GM12878 (cell line): ENCODE measurements around the gene RERE. TPM values are rescaled to one million over a fixed set of nuclear protein-coding genes. Genes with fewer than 3 reads are reported as not detected.

ENCODE experiments used
- BHLHE40 ChIP-seq, 2 experiments: fragments of 450-650 bp in 1 of 2; IDR thresholded peaks; 2 replicates each; pipeline ENCODE4 v1.6.1; 2011 to 2017; ENCODE audit warnings: low read depth in 2 of 2, borderline replicate concordance in 1 of 2, improper control_type of control experiment in 1 of 2, low read length in 1 of 2, mild to moderate bottlenecking in 1 of 2
- CBX3 ChIP-seq: fragments of 200-600 bp; sonication (generic); IDR thresholded peaks from 2 replicates; pipeline ENCODE4 v1.6.1; 2016; ENCODE audit warnings: low read depth, borderline replicate concordance
- CEBPB ChIP-seq, 2 experiments: fragments of 150-350 bp in 1 of 2; IDR thresholded peaks; 2 replicates each; pipeline ENCODE4 v1.6.1; 2012 to 2014; ENCODE audit warnings: low read depth in 2 of 2, low read length in 2 of 2, borderline replicate concordance in 1 of 2, inconsistent platforms in 1 of 2
- DPF2 ChIP-seq: fragments of 450-650 bp; IDR thresholded peaks from 2 replicates; pipeline ENCODE4 v1.6.1; 2017; ENCODE audit warnings: mild to moderate bottlenecking
- EED ChIP-seq: sonication (generic); IDR thresholded peaks from 2 replicates; pipeline ENCODE4 v1.6.1; 2016; ENCODE audit warnings: antibody characterized with exemption, low read depth
- ELK1 ChIP-seq: IDR thresholded peaks from 2 replicates; pipeline ENCODE4 v1.6.1; 2012; ENCODE audit warnings: low read depth, low read length, improper control_type of control experiment
- ETV6 ChIP-seq, 2 experiments: fragments of 450-650 bp in 1 of 2; IDR thresholded peaks in 1 of 2; conservative IDR thresholded peaks in 1 of 2; 2 replicates each; pipeline ENCODE4 v1.6.1; 2014; ENCODE audit warnings: antibody characterized with exemption in 1 of 2, borderline replicate concordance in 1 of 2, low read depth in 1 of 2, mild to moderate bottlenecking in 1 of 2, moderate library complexity in 1 of 2
- FOS ChIP-seq: IDR thresholded peaks from 3 replicates; pipeline ENCODE4 v1.6.1; 2011; ENCODE audit warnings: borderline replicate concordance; ENCODE audit not compliant: insufficient read length; ENCODE audit errors: extremely low read depth
- HSF1 ChIP-seq: fragments of 150-350 bp; IDR thresholded peaks from 2 replicates; pipeline ENCODE4 v1.6.1; 2014; ENCODE audit warnings: mild to moderate bottlenecking, low read depth, low read length
- IRF4 ChIP-seq: IDR thresholded peaks from 2 replicates; pipeline ENCODE4 v1.6.1; 2011; ENCODE audit warnings: low read depth, low read length
- IRF5 ChIP-seq: fragments of 450-650 bp; IDR thresholded peaks from 2 replicates; pipeline ENCODE4 v1.6.1; 2017; ENCODE audit warnings: borderline replicate concordance
- MEF2B ChIP-seq: fragments of 450-650 bp; IDR thresholded peaks from 2 replicates; pipeline ENCODE4 v1.6.1; 2018; ENCODE audit warnings: mild to moderate bottlenecking, moderate library complexity; ENCODE audit not compliant: partially characterized antibody, poor library complexity, severe bottlenecking
- NFYB ChIP-seq: IDR thresholded peaks from 2 replicates; pipeline ENCODE4 v1.6.1; 2011; ENCODE audit warnings: low read depth, mild to moderate bottlenecking, low read length, improper control_type of control experiment, moderate library complexity; ENCODE audit not compliant: insufficient read depth
- NR2C2 ChIP-seq: IDR thresholded peaks from 2 replicates; pipeline ENCODE4 v1.6.1; 2011; ENCODE audit warnings: borderline replicate concordance, low read depth; ENCODE audit not compliant: control insufficient read depth, insufficient read length
- PAX5 ChIP-seq: IDR thresholded peaks from 2 replicates; pipeline ENCODE4 v1.6.1; 2011; ENCODE audit warnings: low read depth, low read length, borderline replicate concordance
- PBX3 ChIP-seq: IDR thresholded peaks from 2 replicates; pipeline ENCODE4 v1.6.1; 2011; ENCODE audit warnings: mild to moderate bottlenecking, low read depth, low read length, moderate library complexity; ENCODE audit not compliant: insufficient replicate concordance
- POLR2AphosphoS5 ChIP-seq: IDR thresholded peaks from 2 replicates; pipeline ENCODE4 v1.6.1; 2011; ENCODE audit warnings: mild to moderate bottlenecking, low read length, inconsistent platforms
- RB1 ChIP-seq: fragments of 450-650 bp; formaldehyde crosslinking; IDR thresholded peaks from 2 replicates; pipeline ENCODE4 v1.6.1; 2017; ENCODE audit warnings: mild to moderate bottlenecking, borderline replicate concordance
- SIX5 ChIP-seq: IDR thresholded peaks from 2 replicates; pipeline ENCODE4 v1.6.1; 2011; ENCODE audit warnings: mild to moderate bottlenecking, low read depth, low read length, moderate library complexity; ENCODE audit not compliant: severe bottlenecking
- SMC3 ChIP-seq: IDR thresholded peaks from 2 replicates; pipeline ENCODE4 v1.6.1; 2011; ENCODE audit warnings: low read length, improper control_type of control experiment, borderline replicate concordance
- SPI1 ChIP-seq: IDR thresholded peaks from 2 replicates; pipeline ENCODE4 v1.6.1; 2011; ENCODE audit warnings: low read depth, mild to moderate bottlenecking, low read length, moderate library complexity, borderline replicate concordance; ENCODE audit not compliant: insufficient read depth
- USF2 ChIP-seq: IDR thresholded peaks from 2 replicates; pipeline ENCODE4 v1.6.1; 2011; ENCODE audit warnings: low read depth, low read length, improper control_type of control experiment, borderline replicate concordance
- WRNIP1 ChIP-seq: IDR thresholded peaks from 2 replicates; pipeline ENCODE4 v1.6.1; 2011; ENCODE audit warnings: low read depth, low read length, improper control_type of control experiment, borderline replicate concordance
- ZNF207 ChIP-seq: fragments of 450-650 bp; IDR thresholded peaks from 2 replicates; pipeline ENCODE4 v1.6.1; 2014; ENCODE audit warnings: antibody characterized with exemption, mild to moderate bottlenecking, borderline replicate concordance
- ZNF384 ChIP-seq: IDR thresholded peaks from 2 replicates; pipeline ENCODE4 v1.6.1; 2012; ENCODE audit warnings: low read depth, mild to moderate bottlenecking, low read length, improper control_type of control experiment, borderline replicate concordance
- polyA plus RNA-seq, 11 experiments: library from polyadenylated mRNA; depleted of rRNA in 4 of 11; unstranded in 6 of 11; stranded (reverse) in 5 of 11; fragments of >200 nt; fragmentation: Nextera tagmentation in 4 of 11; fragmentation: Illumina TruSeq in 1 of 11; extraction: Ambion mirVana in 4 of 11; extraction: Trizol in 1 of 11; gene quantifications; 1 replicate in 1 of 11; 2 replicates in 10 of 11; pipeline versions ENCODE4 v1.2.1 to v1.2.3, GENCODE V29; 2011 to 2016; ENCODE audit warnings: inconsistent platforms in 2 of 11, missing spikeins in 2 of 11, low read depth in 1 of 11
- total RNA-seq, 4 experiments: library from RNA; depleted of rRNA in 3 of 4; stranded (reverse); fragments of >200 nt in 3 of 4; fragmentation: Illumina TruSeq in 1 of 4; extraction: Trizol in 1 of 4; gene quantifications; 2 replicates each; pipeline versions ENCODE4 v1.2.1 to v1.2.3, GENCODE V29; 2013 to 2021

The RERE gene
- total and polyA plus RNA-seq, 10 of the 15 experiments (the other 5 are each of a cell fraction or from before 2014, with no cell fraction given), result 5.2 to 60.5 (median 20.2) TPM

GRCh38 chr1:8763888-8764287 lies 53.6 kb downstream of the RERE start (continued):
- TF ChIP-seq POLR2AphosphoS5, result no peak
- TF ChIP-seq DPF2, result no peak
- no peak for TF ChIP-seq NR2C2
- no peak for TF ChIP-seq SIX5
- no peak for TF ChIP-seq PBX3
- TF ChIP-seq MEF2B, result peak; percentile 35
- TF ChIP-seq CBX3, result no peak
- TF ChIP-seq IRF5, result no peak
- TF ChIP-seq ZNF207, result no peak
- TF ChIP-seq ETV6 (conservative IDR thresholded peaks at IDR 0.05 in 1 of 2, IDR thresholded peaks at IDR 0.05 in 1 of 2; ENCODE audit: borderline replicate concordance in 1 of 2, low read depth in 1 of 2), result no peak
- TF ChIP-seq ZNF384, result peak; percentile 70
- no peak for TF ChIP-seq CEBPB (IDR thresholded peaks at IDR 0.05; ENCODE audit: borderline replicate concordance in 1 of 2, low read depth in 2 of 2, low read length in 2 of 2)
- TF ChIP-seq HSF1, result no peak
- no peak for TF ChIP-seq PAX5
- peak; percentile 59; the same call in 1 of the 2 replicates for TF ChIP-seq SPI1
- no peak for TF ChIP-seq FOS
- TF ChIP-seq IRF4, result no peak
- no peak for TF ChIP-seq NFYB
- peak; percentile 44; the same call in 1 of the 2 replicates for TF ChIP-seq EED
- no peak for TF ChIP-seq SMC3
- no peak for TF ChIP-seq ELK1
- TF ChIP-seq RB1, result no peak
- no peak for TF ChIP-seq USF2
- TF ChIP-seq WRNIP1, result no peak
- TF ChIP-seq BHLHE40 (IDR thresholded peaks at IDR 0.05; ENCODE audit: borderline replicate concordance in 1 of 2, low read depth in 2 of 2, low read length in 1 of 2), result 0 out of 4 replicates have a peak, but pooled peaks have one; percentile 5 to 33
